ENCODE measurements around the gene C1QL1.

GRCh38 chr17:44948315-44948795 lies 19.7 kb downstream of the C1QL1 start:
- no peak for TF ChIP-seq EZH2 (IDR thresholded peaks at IDR 0.05; ENCODE audit: insufficient read depth, poor library complexity, severe bottlenecking)
- no peak for TF ChIP-seq EZH2phosphoT487 (IDR thresholded peaks at IDR 0.05; ENCODE audit: insufficient read depth, low read depth)
